Activated T-cell treated with anti-CD3 and anti-CD28 coated beads for 4 hours (primary cell): ENCODE measurements around the gene SCYGR8.
"Not testable (repeated sequence)": the region's sequence is repeated elsewhere in the genome, so short reads cannot be mapped to it uniquely, and the experiment has no call there.

ENCODE experiments used
- DNase-seq: peaks from one replicate; pipeline ENCODE4 v3.0.0-alpha.2; 2020

SCYGR8 gene, protein sequence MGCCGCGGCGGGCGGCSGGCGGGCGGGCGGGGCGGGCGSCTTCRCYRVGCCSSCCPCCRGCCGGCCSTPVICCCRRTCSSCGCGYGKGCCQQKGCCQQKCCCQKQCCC

DNA sequence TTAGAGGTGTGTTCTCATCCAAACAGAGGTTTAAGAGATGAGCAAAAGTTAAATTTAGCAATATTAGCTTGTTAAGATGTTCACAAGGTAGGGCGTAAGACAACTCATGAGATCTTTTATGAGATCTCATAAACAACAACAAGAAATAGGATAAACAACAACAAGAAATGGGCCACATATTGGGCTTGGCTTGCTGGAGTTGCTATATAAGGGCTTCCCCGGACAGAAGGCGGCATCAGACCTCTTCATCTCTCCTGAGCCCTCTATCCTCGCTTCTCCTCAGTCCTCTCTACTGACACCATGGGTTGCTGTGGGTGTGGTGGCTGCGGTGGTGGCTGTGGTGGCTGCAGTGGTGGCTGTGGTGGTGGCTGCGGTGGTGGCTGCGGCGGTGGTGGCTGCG is at the start of gene SCYGR8:
Gene SCYGR8 (plus strand): TSS at position 301 of the 400 bp plus-strand sequence. CDS start 0 bp downstream, at position 301.
- DNase-seq, result no peak

DNA sequence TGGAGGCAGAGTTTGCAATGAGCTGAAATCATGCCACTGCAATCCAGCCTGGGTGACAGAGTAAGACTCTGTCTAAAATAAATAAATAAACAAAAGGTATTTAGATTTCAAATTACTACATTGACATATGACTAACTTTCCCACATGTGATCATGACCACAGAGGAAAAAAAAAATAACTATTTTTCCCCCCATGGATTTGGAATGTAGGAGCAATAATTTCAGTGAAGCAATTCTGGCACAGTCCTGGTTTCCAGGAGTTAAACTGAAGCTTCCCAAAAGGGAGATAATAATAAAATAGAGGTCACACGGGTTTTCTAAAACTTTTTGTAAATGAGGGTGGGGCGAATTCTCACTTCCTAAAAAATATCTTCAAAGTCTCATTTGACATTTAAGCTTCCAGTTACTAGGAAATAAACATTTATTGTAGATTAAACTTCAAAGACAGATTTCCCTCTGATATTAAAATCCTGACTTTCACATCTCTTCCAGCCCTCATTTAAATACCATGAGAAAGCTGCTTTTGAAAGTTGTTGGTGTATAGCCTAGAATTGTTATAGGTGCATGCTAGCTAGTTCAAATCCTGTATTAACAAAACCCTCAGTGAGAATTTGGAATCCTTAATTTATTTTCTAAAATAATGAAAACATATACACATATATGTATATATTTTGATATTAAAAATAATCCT is 48.6 kb upstream of the SCYGR8 start:
- no peak for DNase-seq

DNA sequence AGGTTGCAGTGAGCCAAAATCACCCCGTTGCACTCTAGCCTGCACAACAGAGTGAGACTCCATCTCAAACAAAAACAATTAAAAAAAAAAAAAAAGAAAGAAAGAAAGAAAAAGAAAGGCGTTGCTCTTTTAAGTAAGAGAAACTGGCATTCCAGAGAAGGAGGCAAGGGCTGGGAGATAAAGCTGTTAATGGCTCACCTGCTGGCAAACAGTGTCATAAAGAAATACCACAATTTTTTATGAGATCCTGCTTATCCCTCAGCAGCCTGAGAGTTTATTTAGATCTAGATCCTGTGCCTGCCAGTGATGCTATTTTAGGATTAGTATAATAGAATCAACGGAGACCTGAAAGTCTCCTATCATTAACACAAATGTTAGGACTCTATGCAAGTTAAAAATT is 44.1 kb upstream of the SCYGR8 start:
- no peak for DNase-seq

DNA sequence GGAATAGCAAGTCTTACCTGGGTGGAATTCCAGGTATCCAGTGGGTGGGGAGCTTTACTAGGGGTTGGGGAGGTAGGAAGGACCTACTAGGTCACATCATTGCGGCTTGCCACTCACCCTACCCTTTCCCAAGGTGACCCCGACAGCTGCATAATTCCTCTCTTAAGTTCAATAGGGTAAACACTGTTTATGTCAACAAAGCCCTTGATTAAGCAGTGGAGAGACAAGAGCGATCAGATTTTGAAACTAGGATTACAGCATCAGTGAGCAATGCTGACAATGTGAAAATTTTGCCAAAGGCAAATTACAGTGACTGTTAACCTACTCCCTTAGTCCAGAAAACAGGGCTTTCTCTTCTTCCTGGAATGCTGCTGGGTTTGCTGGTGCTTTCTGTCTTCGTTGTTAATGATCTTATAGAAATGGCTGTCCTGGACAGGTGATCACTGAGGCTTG is 42.4 kb upstream of the SCYGR8 start:
- DNase-seq, result no peak

DNA sequence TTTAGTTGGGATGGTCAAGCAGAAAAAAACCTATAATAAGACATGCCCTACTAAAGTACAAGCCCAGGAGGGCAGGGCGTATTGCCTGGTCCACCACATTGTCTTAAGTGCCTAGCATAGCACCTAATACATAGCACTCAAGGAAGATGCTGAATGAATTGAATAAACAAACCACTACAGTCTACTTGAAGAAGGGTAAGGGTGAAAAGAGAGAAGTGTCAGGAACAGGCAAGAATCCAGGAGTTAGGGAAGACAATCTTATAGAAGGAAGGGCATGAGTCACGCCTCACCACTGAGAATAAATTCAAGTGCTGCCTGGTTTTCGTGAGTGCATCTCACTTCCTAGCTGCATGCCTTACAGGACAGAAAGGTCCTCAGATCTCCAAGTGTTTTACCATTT is 41.7 kb upstream of the SCYGR8 start:
- no peak for DNase-seq

DNA sequence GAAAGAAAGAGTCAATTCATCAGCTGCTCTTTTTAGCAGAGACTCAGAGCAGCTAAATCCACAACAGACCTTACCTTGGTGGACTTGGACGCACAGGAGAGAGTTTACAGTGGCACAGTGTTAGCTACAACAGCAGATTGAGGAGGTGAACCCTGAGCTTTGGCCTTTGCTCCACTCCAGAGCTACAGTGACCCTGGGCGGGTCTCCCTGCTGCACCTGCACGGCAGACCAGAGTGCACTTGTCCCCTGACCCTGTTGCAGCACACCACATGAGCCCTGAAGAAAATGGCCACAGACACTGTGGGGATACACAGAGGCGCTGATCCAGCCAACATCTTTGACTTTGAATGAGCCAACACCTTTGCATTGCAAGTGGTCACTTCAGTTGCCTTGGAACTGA is 38.8 kb upstream of the SCYGR8 start:
- no peak for DNase-seq

DNA sequence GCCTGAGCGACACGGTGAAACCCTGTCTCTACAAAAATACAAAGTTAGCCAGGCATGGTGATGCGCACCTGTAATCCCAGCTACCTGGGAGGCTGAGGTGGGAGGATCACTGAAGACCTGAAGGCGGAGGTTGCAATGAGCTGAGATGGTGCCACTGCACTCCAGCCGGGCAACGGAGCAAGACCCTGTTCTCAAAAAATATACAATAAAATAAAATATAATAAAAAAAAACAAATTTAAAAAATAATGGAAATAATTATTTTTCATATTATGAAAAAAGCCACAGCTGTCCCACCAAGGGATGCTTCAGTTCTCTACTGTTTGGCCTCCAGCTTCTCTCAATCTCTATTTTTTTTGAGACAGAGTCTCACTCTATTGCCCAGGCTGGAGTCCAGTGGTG is 38.3 kb upstream of the SCYGR8 start:
- no peak for DNase-seq

DNA sequence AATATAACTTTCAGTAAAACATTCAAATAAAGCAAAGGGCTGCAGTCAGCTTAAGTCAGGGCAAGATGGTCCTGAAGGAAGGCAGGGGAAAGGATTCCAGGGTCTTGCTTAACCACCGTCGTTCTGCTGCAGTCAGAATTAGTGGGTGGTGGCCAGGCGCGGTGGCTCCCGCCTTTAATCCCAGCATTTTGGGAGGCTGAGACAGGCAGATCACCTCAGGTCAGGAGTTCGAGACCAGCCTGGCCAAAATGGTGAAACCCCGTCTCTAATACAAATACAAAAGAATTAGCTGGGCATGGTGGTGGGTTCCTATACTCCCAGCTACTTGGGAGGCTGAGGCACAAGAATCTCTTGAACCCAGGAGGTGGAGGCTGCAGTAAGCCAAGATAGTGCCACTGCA is 34.7 kb upstream of the SCYGR8 start:
- no peak for DNase-seq

DNA sequence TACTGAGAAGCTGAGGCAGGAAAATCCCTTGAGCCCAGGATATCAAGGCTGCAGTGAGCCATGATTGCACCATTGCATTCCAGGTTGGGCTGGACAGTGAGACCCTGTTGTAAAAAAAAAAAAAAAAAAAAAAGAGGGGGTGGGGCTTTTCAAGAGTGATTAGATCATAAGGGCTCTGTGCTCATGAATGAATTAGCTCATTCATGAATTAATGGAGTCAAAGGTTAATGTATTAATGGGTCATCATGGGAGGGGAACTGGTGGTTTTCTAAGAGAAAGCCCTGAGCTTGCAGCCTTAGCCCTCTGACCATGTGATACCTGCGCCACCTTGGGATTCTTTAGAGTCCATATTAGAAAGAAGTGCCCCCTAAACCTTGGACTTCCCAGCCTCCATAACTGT is 32.4 kb upstream of the SCYGR8 start:
- DNase-seq, result no peak

DNA sequence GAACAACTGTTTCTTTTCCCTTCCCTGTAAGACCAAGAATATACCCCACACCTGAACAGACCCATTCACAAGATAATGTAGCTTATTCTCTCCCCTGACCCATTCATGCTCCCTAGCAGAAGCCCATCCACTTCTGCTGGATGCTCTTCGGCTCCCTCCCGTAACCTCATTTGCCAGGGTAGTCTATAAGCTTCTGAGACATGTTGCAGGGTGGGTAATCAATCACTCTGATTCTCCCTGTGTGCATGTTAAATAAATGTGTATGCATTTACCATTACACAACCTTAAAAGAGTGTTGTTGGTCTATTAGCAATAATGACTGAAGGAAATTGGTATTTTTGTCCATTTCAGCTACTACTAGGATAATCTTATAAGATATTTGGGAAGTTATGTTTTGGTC is 29.2 kb upstream of the SCYGR8 start:
- no peak for DNase-seq

DNA sequence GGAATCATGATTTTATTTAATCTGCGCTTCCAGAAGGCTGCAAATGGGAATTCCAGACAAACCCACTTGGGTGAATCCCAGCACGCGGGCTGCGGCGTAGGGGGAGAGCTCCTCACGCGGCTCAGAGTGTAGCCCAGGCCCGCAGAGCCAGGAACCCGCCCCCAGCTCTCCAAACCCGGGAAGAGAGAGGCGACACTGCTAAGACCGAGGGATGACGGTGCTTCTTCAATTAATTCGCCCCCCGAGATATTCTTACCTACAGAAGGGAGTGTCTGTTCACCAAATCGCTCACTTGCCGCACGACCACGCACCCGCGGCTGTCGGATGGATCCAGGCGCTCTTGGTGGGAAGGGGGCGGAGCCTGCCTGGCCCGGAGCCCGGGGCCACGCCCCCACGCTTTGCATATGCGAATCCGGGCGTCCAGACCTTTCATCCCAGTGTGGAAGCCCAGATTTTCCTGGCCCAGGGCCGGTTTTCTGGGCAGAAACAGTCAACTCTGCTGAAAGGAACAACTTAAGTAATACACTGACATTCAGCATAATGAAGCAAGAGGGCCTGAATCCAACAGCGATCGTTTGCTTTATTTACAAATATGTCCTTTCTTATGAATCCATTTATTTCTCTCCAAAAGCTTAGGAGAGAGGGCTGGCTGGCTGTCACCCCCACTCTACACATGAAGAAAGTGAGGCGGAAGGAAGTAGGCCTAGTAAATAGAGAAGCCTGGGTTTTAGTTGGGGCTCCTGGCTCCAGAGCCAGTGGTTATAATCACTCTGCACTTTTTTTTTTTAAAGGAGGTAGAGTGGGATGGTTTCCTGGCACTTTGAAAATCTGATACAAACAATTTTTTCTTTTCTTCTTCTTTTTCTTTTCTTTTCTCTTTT is 27.8 kb upstream of the SCYGR8 start, which contains the start of gene SLC19A3:
Gene SLC19A3 (minus strand): TSS at position 342 of the 881 bp plus-strand sequence. CDS start 15,710 bp downstream, outside the sequence.
- DNase-seq, result no peak

DNA sequence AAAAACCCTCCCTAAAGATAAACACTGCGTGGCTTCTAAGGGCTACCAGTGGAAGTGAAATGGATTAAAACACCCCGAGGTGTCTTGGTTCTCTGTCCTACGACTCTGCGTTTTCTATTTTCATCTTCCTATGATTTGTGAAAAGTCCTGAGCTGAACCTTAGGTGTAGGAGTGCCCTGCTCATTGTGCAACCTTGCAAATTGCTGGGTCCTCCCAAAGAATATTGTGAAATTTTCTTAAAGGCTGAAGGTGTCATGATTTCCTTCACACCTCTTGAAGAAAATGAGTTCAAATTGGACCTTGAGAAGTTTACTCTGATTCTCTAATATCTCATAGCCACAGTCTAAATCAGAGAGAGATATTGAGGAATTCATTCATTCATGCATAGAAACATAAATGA is 26.1 kb upstream of the SCYGR8 start:
- DNase-seq, result no peak

DNA sequence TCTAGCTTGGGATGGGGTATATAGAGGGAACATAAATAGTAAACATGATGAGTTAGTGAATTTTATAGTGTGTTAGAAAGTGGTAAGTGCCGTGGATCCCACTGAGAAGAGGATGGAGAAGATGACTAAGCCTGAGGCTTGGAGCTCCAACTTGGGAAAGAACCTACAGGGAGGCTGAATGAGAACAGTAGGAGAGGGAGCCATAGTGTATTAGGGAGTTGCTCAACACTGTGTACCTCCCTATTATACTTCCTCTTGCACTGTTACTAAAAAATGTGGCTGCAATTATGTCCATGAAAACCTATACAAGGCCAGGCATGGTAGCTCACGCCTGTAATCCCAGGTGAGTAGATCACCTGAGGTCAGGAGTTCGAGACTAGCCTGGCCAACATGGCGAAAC is 25.0 kb upstream of the SCYGR8 start:
- no peak for DNase-seq

DNA sequence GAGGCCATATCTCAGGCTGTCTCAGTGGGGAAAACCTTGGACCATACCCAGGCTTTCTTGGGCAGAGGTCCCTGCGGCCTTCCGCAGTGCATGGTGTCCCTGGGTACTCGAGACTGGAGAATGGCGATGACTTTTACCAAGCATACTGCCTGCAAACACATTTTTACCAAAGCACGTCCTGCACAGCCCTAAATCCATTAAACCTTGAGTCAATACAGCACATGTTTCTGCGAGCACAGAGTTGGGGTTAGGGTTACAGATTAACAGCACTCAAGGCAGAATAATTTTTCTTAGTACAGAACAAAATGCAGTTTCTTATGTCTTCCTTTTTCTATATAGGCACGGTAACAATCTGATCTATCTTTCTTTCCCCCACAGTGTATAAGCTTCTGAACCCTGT is 22.9 kb upstream of the SCYGR8 start:
- not testable (repeated sequence) for DNase-seq

DNA sequence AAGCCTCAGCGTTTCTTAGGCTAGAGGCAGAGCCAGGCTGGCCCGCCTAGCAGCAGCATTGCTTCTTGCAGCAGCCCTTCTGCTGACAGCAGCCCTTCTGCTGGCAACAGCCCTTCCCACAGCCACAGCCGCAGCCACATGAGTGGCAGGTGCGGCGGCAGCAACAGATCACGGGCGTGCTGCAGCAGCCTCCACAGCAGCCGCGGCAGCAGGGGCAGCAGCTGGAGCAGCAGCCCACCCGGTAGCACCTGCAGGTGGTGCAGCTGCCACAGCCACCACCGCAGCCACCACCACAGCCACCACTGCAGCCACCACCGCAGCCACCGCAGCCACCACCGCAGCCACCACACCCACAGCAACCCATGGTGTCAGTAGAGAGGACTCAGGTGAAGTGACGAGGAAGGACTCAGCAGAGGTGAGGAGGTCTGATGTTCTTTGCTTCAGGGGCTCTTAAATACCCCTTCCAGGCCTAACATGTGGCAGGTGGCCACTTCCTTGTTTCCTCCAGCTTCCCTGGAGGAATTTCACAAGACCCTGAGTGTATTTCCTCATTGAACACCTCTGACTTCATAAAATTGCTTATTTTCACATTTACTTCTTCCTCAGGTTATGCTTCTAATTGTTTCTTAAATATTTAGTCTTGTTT is 21.2 kb upstream of the SCYGR8 start, which contains the start of gene SCYGR6:
Gene SCYGR6 (minus strand): TSS at position 364 of the 646 bp plus-strand sequence. CDS start 0 bp downstream, at position 364.
- DNase-seq, result no peak

DNA sequence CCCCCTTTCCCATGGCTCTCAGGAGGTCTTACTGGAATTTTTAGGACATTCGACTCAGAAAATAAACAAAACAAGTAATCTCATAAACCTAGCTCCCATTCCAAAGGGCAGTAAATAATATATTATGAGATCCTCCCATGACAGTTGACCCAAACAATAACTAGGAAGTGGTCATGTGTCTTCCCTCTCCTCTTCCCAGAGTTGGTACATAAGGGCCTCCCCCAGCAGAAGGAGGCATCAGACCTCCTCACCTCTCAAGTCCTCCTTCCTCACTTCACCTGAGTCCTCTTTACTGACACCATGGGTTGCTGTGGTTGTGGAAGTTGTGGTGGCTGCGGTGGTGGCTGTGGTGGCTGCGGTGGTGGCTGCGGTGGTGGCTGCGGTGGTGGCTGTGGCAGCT is 17.7 kb upstream of the SCYGR8 start, which contains the start of gene SCYGR7:
Gene SCYGR7 (plus strand): TSS at position 301 of the 400 bp plus-strand sequence. CDS start 0 bp downstream, at position 301.
- DNase-seq, result no peak

DNA sequence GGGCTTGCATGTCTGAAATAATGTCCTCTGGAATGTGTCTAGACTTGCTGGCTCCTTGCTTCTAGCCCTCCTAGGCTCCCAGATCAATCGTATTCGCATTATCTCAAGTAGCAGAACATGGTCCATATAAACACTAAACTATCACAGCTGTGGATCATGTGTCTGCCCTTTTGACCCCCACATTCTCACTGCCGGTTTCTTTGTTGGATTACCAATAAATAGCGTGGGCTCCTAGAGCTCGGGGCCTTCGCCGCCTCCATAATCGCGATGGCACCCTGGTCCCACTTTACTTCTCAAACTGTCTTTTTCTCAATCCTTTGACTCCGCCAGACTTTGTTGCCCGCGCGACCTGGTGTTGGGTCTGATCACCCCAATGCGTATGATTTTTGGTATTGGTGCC is 6.3 kb upstream of the SCYGR8 start:
- no peak for DNase-seq

DNA sequence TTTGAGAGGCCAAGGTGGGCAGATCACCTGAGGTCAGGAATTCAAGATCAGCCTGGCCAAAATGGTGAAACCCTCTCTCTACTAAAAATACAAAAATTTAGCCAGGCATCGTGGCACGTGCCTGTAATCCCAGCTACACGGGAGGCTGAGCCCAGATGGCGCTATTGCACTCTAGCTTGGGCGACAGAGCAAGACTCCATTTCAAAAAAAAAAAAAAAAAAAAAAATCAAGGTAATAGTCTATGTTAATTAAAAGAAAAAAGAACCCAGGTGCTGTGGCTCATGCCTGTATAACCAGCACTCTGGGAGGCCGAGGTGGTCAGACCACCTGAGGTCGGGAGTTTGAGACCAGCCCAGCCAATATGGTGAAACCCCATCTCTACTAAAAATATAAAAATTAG is 5.0 kb upstream of the SCYGR8 start:
- DNase-seq, result not testable (repeated sequence)

DNA sequence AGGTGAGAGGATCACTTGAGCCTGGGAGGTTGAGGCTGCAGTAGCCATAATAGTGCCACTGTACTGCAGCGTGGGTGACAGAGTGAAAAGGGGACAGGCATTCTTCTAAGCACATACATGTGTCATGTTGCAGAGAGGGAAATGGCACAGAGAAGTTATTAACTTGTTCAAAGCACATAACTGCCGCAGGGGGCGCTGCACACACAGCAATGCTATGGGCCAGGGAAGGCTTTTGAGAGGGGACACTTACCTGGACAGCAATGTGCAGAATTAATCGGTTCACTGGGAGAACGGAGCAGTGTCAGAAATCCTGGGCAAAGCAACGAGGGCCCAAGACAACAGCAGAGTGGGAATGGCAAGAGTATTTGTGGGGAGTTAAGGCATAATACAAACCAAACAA is 2.4 kb downstream of the SCYGR8 start:
- DNase-seq, result no peak

DNA sequence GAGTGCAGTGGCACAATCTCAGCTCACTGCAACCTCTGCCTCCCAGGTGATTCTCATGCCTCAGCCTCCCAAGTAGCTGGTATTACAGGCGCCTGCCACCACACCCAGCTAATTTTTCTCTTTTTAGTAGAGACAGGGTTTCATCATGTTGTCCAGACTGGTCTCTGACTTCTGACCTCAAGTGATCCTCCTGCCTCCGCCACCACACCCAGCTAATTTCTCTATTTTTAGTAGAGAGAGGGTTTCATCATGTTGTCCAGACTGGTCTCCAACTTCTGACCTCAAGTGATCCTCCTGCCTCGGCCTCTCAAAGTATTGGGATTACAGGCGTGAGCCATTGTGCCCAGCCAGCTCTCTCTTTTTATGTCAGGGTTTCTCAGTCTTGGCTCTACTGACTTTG is 10.6 kb downstream of the SCYGR8 start:
- DNase-seq, result not testable (repeated sequence)

DNA sequence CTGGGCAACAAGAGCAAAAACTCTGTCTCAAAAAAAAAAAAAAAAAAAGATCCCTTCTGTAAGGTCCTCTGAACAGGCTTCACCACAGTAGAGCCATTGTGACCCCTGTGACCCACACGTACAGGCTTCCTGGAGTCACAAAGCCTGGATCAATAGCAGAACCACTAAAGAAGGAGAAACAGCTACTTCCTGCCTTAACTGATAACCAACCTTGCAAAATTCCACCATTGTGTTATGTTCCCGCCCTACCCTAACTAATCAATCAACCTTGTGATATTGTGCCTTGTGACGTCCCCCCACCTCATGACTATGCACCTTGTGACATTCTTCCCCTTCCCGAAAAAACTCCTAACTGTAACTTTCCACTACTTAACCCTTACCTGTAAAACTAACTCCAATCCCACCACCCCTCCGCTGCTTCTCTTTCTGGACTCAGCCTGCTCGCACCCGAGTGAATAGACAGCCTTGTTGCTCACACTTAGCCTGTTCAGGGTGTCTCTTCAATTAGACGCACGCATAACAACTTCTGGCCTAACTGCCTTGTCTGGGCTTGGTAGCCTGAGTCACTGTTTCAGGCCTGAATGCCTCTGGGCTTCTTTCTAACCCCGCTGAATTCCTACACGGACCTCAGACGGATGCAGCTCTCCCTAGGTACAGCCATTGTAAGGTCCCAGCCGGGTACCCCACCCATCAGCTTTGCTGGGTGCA is 13.9 kb downstream of the SCYGR8 start:
- no peak for DNase-seq

DNA sequence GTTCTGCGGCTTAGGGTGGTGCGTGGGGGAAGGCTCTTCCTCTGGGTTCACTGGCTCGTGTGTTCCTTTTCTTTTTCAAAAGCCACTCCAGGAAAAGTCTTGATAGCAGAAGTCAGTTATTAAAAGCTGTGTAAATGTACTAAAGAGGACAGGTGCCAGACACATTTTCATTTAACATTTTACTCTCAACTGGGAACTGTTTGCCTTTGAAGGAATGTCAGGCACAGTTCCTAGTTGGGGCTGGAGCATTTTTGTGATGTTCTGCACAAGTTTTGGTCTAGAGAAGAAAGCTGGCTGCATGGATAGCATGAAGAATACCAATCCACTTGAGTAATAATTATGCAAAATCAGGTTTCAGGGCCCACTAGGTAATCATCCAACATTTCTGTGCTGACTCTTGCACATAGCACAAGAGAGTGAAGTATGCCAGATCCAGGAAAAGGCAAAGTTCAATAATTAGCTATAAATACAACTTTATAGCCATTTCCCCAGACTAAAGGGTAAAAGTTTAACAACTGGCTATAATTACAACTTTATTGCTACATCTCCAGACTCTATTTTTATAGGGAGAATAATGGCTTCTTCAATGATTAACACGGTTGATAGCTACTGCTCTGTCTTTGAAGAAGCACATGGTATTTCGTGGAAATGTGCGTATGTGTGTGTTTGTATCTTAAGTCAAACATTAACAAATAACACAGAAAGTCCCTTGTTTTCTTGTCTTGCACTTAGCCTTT is 16.2 kb downstream of the SCYGR8 start:
- DNase-seq, result no peak
